ENCODE data around the gene EFNA5.

DNA sequence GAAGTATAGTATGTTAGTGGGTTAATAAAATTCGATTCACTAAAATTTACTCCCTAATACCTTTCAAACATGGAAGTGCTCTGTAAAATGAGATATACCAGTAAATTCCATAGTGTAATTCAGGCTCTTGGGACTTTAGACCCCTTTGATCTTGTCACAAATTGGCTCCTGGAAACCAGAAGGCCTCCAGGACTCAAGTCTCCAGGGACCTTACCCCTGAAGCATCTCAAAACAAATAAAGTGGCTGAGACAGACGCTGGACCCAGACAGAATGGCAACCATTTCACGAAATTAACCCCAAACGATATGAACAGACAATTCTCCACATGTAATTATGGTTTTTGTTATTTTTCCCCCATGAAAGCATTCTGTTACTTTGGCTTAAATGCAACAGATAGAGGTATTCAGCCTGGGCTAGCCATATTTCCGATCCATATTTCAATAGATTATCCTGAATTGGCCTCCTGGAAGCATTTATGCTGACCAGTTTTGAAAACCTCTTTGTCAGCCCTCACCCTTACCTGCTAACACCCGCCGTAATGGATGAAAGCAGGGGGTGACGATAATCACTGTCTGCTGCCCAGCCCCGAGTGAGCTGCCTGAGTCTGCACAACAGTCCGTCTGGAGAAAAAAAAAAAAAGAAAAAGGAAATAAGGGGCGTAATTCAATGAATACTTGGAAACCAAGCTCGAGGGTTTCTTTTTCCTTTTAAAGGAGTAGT is 34.1 kb upstream of the EFNA5 start:
- TF ChIP-seq EZH2 (IDR thresholded peaks at IDR 0.05; ENCODE audit: borderline replicate concordance, low read length), result no peak
- TF ChIP-seq, protein P1, sequence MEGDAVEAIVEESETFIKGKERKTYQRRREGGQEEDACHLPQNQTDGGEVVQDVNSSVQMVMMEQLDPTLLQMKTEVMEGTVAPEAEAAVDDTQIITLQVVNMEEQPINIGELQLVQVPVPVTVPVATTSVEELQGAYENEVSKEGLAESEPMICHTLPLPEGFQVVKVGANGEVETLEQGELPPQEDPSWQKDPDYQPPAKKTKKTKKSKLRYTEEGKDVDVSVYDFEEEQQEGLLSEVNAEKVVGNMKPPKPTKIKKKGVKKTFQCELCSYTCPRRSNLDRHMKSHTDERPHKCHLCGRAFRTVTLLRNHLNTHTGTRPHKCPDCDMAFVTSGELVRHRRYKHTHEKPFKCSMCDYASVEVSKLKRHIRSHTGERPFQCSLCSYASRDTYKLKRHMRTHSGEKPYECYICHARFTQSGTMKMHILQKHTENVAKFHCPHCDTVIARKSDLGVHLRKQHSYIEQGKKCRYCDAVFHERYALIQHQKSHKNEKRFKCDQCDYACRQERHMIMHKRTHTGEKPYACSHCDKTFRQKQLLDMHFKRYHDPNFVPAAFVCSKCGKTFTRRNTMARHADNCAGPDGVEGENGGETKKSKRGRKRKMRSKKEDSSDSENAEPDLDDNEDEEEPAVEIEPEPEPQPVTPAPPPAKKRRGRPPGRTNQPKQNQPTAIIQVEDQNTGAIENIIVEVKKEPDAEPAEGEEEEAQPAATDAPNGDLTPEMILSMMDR (IDR thresholded peaks at IDR 0.05; ENCODE audit: low read length), result no peak

Data from OCI-LY1 (cell line).